Eye (tissue), 1 donor: ENCODE results near the gene LTBP1.
A peak's percentile ranks its signal among the peaks of the same experiment; 100 is the strongest.

Experiments
- DNase-seq: peaks from one replicate; pipeline ENCODE4 v3.0.0-alpha.2; 2015

LTBP1 gene

DNA sequence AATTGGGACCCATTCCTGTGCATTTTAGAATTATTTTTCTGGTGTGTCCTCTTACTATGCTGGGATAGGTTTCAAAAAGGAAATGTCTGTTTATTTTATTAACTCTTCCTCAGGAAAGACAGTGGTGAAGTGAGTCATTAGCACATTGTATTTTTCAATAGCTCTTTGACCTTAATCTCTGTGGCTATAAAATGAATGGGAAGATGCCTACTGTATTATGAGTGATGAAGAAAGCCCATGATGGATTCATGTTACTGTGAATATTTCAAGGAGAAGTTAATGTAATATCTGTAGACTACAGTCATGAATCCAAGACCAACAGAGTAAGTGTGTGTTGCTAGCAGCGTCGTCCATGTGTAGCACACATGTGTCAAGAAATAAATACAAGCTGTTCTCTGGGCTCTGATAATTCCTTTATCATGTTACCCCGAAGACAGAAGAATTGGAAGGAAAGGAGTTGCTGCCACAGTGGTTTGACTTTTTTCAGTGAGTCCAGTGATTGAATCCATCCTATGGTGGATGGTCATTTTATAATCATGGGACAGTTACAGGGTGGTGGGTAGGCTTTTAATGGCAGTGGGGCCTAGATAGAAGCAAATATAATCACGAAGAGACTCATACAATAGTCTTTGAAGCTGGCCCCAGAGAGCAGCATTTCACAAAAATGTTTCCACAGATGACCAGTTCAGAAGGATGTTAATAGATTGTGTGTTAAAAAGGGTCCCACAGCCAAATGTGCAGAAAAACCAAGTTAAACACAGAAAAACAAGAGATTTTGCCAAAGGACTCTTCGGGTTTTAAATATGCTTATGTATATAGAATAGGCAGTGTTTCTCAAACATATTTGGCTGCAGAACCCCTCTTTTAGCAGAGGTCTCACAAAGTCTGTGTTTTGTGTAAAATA lies 290.0 kb downstream of the LTBP1 start:
- no peak for DNase-seq

DNA sequence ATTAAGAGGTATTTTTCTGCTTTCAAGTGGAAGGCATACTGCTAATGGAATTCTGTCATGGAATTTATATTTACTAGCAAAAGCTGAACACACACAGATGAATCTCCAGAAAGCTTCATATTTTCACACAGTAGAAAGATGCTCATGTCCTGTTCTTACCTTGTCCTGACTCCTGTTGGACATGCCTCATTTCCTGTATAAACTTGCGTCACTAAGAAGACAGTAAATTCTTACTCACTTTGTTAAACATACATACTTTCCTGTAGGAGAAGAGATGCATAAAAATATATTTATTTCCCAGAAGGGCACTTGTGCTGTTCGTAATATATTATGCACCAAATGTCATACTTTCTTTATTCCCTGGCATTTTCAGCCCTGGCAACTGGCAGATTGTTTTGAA lies 291.4 kb downstream of the LTBP1 start:
- no peak for DNase-seq

DNA sequence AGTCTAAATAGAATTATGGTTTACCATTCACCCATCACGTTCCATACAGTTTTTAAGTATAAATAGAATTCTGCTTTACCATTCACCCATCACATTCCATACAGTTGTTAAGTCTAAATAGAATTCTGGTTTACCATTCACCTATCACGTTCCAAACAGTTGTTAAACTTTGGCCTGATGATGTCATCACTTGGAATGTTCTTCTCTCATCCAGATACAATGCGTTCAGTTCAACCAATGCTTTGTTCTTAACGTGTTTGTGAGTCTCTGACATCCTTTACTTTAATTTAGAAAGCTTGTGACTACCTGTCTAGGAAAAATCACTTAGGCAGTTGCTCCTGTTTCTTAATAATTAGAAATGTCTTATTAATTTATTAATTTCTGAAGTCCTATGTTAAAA lies 293.4 kb downstream of the LTBP1 start:
- DNase-seq, result no peak

DNA sequence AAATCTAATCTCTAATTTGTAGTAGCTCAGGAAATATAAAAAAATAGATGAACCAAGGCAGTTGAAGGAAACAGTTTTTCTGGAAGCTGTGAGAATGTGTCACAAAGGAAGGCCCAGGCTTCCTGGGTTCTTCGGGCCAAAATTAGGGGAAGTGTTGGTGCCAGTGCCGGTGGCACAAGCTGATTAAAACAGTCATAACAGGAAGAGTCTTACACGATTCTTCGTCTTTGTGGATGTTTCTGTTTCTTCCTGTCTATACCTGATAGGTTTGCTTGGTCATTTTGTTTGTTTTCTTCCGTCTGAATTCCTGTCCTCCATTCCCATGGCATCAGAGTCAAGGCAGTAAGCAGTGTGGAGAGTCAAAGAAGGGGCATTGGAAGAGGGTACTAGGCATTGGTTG lies 294.3 kb downstream of the LTBP1 start:
- DNase-seq, result no peak

DNA sequence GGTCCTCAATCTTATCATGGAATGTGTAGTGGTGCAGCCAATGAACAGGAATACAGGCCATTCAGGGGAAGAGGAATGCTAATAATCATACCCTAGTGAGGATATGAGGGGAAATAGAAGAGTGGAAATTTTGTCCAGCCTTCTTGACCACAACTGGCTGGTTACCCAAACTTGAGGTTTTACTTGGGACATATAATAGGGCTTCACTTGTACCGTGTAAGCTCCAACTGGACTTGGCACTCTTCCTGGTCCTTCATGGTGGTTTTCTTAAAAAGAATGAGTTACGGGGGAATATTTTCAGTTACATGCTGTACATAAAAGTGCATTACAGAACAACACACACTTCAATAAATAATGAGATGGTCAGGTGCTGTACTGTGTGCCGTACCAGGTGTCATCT lies 294.8 kb downstream of the LTBP1 start:
- DNase-seq, result no peak

DNA sequence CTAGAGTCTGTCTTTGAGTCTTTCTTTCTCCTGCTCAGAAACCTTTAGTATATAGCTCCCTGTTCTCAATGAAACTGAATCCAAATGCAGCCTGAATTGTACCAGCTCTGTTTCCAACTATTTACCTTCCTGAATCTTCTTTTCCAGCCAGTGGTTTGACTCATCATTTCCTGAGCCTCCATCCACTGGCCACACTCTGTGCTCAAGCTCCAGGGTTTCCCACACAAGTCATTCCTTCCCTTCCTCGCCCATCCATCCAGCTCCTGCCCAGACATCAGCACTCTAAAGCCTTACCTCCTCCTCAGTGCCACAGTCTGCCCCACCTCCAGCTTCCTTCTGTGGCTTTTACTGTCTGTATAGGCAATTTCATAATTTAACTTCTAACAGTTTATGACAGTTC lies 296.1 kb downstream of the LTBP1 start:
- no peak for DNase-seq

DNA sequence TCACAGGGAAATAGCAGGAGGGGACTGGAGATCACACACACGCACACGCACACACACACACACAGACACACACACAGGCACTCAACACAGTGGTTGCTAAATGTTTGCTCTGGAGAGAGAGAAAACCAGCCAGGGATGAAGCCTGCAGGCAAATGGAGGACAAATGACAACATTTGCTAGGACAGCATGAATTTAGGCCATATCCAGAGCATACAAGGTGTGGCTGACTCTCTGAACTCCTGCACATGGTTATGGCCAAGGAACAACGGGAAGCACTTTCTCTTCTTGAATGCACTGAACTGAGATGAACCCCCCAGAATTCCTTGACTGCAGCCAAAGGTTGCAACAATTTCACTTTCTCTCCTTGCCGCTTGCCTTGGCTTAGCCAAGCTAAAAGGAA lies 299.7 kb downstream of the LTBP1 start:
- DNase-seq, result no peak

DNA sequence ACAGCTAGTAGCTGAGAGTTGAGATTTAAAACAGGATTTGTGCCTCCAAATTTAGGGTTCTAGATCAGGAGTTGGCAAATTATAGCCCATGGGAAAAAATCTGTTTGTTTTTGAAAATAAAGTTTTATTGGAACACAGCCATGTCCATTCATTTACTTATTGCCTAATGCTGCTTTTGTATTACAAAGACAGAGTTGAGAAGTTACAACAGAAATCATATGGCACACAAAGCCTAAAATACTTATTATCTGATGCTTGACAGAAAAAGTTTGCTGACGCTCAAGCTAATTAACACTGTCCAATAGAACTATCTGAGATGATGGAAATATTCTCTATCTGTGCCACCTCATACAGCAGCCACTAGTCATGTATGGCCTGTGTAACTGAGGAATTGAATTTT lies 300.6 kb downstream of the LTBP1 start:
- DNase-seq, result no peak

DNA sequence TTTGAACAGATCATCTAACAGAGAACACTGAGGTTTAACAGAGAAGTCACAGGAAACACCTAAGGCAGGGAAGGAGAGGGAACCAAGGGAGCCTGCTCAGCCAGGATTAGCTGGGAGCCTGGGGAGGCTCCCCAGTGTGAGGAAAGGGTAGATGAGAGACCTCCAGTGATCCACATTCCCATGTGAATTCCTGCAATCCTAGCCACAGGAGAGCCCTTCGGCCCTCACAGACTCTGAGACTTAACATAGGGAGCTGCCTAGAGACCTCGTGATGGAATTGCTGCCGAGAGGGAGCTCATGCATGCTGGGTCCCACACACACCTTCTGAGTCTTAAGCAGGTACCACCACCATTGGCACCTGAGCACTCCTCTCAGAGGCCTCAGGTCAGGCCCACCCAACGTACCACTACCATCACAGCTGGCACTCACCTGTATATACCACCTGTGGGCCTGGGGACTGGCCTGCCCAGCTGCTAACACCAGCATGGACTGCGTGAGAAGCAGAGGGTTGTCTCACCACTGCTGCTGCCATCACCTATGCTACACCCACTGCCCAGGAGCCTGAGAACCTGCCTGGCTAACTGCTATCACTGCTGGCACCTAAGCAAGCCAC lies 303.8 kb downstream of the LTBP1 start:
- no peak for DNase-seq

DNA sequence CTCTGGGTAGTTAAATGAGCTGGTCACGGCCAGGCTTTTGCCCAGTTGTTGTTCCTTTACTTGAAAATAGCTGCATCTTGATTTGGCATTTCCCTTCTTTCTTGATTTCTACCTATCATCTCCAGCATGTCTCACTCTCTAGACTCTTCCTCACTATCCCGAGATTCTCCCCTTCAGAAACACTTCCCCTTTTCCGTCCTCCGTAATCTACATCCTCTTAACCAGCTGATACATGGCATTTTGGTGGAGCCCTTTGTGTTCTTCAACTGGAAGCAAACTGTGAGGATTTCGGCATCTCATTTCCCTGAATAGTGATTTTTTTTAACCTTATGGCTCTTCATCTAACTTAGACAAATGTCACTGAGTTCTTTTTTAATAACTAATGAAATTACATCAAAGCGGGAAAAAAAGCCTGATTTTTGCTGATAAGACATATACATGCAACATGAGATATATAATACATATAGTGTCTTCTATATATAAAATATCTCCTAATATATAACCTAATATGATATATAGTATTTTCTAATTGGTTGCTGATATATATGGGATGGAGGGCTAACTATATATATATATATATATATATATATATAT lies 309.5 kb downstream of the LTBP1 start:
- DNase-seq, result no peak

DNA sequence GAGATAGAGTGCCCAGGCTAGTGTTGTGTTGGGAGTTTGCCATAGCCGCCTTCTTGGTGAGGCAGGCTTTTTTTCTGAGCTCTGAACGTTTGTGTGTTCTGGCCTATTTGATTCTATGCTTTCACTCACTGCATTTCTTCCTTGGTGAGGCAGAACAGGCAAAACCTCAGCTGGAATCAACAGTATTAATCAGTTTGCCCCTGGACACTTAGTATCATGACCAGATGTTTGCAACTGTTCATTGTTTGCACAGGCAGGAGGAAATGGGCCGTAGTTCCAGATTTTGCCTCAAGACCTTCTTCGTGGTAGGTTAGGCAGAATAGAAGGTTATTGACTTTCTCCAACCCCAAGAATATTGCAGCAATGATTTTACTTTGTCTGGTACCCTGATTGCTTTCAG lies 311.6 kb downstream of the LTBP1 start:
- no peak for DNase-seq

DNA sequence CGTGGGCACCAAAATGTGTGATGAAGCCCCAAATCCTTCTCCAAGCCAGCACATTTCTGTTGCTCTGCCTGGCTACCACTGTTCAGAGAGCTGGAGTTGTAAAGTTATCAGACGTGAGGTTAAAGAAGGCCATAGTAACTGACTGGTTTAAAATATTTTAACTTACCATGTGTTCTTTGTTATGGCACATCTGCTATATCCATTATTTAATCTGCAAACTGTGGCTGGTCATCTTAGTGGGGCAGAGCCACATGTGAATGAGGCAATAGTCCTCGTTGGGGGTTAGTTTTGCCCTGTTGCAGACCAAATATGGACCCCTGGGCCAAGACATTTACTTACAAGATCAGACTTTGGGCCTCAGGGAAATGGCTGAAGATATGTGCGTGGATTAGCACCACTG lies 315.3 kb downstream of the LTBP1 start:
- no peak for DNase-seq

DNA sequence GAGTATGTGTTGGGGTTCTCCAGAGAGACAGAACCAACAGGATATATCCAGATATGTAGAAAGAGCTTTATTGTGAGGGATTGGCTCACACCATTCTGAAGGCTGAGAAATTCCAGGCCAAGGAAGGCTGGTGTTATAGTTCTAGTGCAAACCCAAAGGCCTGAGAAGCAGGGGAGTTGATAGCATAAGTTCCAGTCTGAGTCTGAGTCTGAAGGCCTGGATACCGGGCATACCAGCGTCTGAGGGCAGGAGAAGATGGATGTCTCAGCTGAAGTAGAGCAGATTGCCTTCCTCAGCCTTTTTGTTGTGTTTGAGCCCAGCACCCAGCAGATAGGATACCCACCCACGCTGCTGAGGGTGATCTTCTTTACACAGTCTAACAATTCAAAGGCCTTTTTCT lies 318.0 kb downstream of the LTBP1 start:
- DNase-seq, result no peak

DNA sequence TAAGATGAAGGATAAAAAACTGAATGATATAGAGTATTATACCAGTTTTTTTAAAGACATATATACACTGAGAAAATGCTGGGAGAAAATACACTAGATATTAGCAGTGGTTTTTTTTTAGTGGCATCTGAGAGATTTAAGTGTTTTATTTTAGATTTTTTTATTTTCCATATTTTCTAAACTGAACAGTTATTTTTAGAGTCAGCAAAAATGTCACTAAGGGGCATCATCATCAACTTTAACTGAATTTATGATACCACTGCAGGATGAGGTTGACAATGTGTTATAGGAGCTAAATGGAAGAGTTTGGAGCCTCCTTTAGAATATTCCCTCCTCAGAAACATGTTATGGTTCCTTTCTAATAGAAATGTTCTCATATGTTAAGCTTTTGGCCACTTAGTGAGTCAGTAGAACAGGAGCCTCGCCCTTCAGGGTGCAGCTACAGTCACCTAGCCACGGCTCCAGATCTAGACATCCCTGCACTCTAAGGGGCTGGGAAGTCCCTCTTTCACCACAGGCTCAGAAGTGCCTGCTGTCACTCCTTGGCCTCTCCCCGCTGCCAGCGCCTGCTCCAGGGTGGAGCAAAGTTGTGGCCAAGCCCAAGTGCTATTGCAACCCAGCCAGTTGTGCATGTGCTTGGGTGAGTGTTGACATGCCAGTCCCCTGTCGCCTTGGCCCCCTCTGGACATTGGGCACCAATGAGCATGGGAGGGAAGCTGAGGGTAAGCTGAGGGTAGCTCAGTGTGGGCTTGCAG lies 319.0 kb downstream of the LTBP1 start:
- DNase-seq, result no peak

DNA sequence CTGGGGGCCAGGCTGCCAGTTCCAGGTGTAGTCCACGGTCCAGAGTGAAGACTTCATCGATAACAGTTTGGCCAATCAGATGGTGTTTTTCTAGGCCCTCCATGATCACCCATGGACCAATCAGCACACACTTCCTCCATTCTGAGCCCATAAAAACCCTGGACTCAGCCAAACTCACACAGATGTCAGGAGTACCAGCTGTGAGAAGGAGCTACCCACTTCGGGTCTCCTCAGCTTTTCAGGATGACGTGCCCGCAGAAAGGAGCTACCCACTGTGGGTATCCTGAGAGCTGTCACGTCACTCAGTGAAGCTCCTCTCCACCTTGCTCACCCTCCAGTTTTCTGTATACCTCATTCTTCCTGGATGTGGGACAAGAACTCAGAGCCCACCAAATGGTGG lies 319.7 kb downstream of the LTBP1 start:
- no peak for DNase-seq

DNA sequence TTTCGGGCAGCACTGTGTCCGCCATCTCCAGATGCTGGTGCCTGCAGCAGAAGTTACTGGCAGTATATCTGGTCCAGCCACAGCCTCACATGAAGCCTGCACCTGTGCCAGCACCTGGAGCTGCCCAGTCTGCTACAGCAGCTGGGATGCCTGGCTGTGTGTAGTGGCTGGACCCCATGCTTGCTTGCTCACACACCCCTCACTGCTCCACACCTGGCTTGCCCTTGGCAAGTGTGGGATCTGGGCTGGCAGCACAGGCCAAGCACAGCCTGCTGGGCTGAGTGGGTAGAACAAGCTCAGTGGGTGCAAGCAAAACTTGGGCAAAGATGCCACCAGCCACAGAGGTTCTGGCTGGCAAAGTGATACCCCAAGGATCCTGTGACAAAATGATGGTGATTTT lies 320.3 kb downstream of the LTBP1 start:
- no peak for DNase-seq

DNA sequence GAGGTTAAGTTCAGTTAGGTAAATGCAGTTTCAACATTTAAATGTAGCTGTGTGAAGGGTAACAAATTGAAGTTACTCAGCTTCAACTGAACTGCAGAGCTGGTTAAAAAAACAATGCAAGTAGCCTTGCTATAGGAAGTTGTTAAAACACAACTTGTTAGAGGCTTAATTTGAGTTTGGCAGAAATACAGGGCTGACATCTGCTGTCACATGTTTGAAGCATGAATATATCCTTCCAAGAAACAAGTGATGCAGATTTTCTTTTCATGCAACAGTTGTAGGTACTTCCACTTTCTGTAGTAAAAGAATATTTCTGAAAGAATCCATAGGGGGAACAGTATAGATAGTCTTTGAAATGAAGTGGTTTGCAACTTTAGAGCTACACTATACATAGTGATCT lies 321.0 kb downstream of the LTBP1 start:
- peak; percentile 63 for DNase-seq

DNA sequence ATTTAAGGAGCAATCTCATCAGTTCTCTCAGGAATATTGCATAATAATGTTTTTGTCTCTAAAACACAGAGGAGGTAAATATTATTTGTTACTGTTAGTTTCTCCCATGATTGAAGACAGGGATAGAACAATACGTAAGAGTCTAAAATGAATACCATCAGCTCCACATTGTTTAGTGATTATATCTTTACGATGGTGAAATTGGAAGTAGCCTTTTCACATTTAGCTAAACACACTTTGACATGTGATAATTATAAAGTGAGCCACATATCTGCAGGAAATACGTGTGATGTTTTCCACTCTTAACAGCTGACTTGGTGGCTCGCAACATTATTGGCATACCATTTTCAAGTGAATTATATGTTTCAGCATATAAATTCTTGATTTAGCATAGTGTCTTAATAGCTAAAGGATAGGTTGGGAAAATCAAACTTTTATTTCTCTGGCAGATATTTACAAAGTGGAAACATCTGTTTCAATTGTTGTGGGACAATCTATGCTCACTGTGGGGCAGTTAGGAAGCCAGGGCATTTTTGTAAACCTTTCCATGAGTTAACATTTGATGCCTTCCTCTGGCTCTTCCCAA lies 321.6 kb downstream of the LTBP1 start:
- peak; percentile 37 for DNase-seq

DNA sequence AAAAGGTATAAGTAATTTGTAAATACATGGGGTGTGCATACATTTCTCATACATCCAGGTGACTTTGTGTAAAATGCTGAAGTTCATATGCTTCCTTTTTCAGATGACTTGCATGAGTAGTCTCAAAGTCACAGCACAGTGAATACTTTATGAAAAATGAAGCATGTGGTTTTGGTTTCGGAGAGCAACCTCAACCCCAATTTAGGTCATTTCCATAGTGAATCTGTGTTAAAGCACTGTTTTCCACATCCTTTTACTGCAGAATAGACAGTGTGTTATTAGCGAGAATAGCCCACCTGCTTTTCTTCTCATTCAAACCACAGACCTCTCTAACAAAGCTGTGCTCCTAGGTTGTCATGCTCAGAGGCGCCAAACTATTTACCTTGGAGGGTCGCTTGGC lies 325.2 kb downstream of the LTBP1 start:
- no peak for DNase-seq

DNA sequence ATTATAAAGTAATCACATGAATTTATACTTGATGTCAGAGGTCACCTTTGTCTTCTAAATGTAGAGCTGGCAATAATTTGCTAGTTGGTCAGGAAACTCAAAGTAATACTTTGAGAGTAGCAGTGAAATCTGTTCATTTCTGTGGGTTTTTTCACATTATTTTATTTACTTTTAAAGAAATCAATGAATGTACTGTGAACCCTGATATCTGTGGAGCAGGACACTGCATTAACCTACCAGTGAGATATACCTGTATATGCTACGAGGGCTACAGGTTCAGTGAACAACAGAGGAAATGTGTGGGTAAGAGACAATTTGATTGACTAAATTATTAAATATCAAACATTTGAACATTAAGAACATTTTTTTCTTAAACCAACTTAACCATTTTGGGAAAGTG lies 326.7 kb downstream of the LTBP1 start:
- no peak for DNase-seq

DNA sequence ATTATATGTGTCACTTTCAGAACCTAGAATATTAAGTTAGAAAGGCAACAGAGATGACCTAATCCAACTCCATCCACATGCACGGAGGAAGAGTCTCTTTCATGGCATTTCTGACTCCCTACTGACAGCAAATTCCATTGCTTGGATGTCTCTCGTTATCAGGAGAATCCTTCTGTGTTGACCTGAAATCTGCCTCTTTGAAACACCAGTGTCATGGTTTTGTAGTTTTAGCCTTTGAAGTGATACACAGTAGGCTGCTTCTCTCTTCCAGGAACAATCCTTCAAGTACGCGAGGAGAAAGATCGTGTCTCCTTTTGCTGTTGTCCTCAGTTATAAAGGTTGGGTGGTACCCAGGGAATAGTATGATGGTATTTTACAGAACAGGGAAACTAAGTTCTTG lies 327.8 kb downstream of the LTBP1 start:
- no peak for DNase-seq

DNA sequence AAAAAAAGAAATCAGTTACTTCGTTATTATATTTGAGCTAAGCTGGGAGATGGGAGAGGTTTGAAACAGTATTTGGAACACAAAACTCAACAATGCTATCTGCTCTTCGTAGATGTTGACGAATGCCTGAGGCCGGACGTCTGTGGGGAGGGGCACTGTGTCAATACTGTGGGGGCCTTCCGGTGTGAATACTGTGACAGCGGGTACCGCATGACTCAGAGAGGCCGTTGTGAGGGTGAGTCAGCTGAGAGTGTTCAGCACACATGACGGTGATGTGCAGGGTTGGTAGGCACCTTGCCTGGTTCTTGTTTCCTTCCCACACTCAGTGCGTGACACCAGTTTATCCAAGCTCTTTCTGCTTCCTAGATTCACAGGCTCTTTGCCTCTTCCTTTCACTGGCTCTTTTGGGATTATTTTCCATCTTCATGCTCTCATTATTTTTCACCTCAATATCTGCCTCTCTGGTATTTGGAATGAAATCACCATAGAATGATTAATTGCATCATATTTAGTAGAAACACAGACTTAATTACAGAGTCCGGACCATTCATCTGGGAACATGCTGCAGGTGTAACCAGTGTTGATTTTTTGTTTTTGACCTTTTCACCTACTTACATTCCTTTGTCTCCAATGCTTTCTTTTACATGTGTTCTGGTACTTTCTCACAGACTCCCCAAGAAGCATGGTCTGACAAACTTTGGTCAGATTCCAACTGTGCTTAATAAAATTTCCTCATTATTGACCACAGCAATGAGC lies 329.1 kb downstream of the LTBP1 start:
- no peak for DNase-seq
